K562 (cell line): Measurements from ENCODE around the gene PPRC1. TPM values are rescaled to one million over a fixed set of nuclear protein-coding genes. Genes with fewer than 3 reads are reported as not detected.

Source experiments
- BACH1 ChIP-seq: fragments of 200-800 bp; sonication (Bioruptor generic); IDR thresholded peaks from 2 replicates; pipeline ENCODE4 v1.6.1; 2016; ENCODE audit warnings: missing genetic modification characterization, missing compliant biosample characterization
- CHD2 ChIP-seq: IDR thresholded peaks from 2 replicates; pipeline ENCODE4 v1.6.1; 2011; ENCODE audit warnings: low read depth, low read length
- FOXM1 ChIP-seq, 2 experiments: fragments of 450-650 bp in 1 of 2; sonication (generic) in 1 of 2; formaldehyde crosslinking in 1 of 2; IDR thresholded peaks; 2 replicates each; pipeline versions ENCODE4 v1.6.1 to v1.9.0; 2017 to 2022; ENCODE audit warnings: low read depth in 2 of 2, mild to moderate bottlenecking in 2 of 2, missing genetic modification reagents in 1 of 2, moderate library complexity in 1 of 2
- PRMT5 ChIP-seq: sonication (generic); formaldehyde crosslinking; IDR thresholded peaks from 2 replicates; pipeline ENCODE4 v1.5.0; 2020; ENCODE audit warnings: missing genetic modification reagents
- SMAD2 ChIP-seq: fragments of 150-350 bp; IDR thresholded peaks from 2 replicates; pipeline ENCODE4 v1.6.1; 2014; ENCODE audit warnings: low read depth, mild to moderate bottlenecking, low read length
- TAF7 ChIP-seq: fragments of 450-650 bp; IDR thresholded peaks from 2 replicates; pipeline ENCODE4 v1.6.1; 2016; ENCODE audit warnings: missing genetic modification characterization, missing compliant biosample characterization
- TCFL5 ChIP-seq: fragments of 250-450 bp; sonication (Bioruptor Pico); conservative IDR thresholded peaks from 2 replicates; pipeline ENCODE4 v1.6.1; 2021; ENCODE audit warnings: mild to moderate bottlenecking, moderate library complexity, matching md5 sums
- ZNF140 ChIP-seq: fragments of 250-450 bp; sonication (Bioruptor Pico); IDR thresholded peaks from 2 replicates; pipeline ENCODE4 v1.8.0; 2021; ENCODE audit warnings: moderate library complexity, mild to moderate bottlenecking, inconsistent platforms
- ZNF551 ChIP-seq: fragments of 250-450 bp; sonication (Bioruptor Pico); IDR thresholded peaks from 2 replicates; pipeline ENCODE4 v1.5.0; 2021; ENCODE audit warnings: mild to moderate bottlenecking, moderate library complexity
- ZNF699 ChIP-seq: fragments of 250-450 bp; sonication (Bioruptor Pico); IDR thresholded peaks from 2 replicates; pipeline ENCODE4 v1.8.0; 2021; ENCODE audit warnings: mild to moderate bottlenecking, moderate library complexity; ENCODE audit not compliant: insufficient replicate concordance
- polyA plus RNA-seq, 8 experiments: library from polyadenylated mRNA; depleted of rRNA in 4 of 8; stranded (reverse) in 5 of 8; unstranded in 3 of 8; fragments of >200 nt; fragmentation: Nextera tagmentation in 2 of 8; fragmentation: Illumina TruSeq in 1 of 8; extraction: Ambion mirVana in 2 of 8; extraction: Trizol in 1 of 8; gene quantifications; 2 replicates each; pipeline versions ENCODE4 v1.2.1 to v1.2.3, GENCODE V29; 2011 to 2014; ENCODE audit warnings: inconsistent platforms in 1 of 8, missing spikeins in 1 of 8
- total RNA-seq, 7 experiments: library from RNA; depleted of rRNA in 6 of 7; stranded (reverse); fragments of >200 nt in 6 of 7; fragmentation: Illumina TruSeq in 2 of 7; extraction: Trizol in 2 of 7; gene quantifications; 2 replicates each; pipeline versions ENCODE4 v1.2.1 to v1.2.3, GENCODE V29; 2011 to 2021; ENCODE audit warnings: low replicate concordance in 1 of 7
- TF ChIP-seq, protein P1 (sequence below), 2 experiments: fragments of 450-650 bp; IDR thresholded peaks; 2 replicates each; pipeline ENCODE4 v1.6.1; 2016; ENCODE audit warnings: mild to moderate bottlenecking in 2 of 2, borderline replicate concordance in 1 of 2, low read depth in 1 of 2, moderate library complexity in 1 of 2
- TF ChIP-seq, protein P2 (sequence below): fragments of 150-350 bp; conservative IDR thresholded peaks from 2 replicates; pipeline ENCODE4 v1.6.1; 2014; ENCODE audit warnings: low read length
- TF ChIP-seq, protein P3 (sequence below): fragments of 250-450 bp; sonication (Bioruptor Pico); IDR thresholded peaks from 2 replicates; pipeline ENCODE4 v1.4.0; 2020
- TF ChIP-seq, protein P4 (sequence below): fragments of 250-450 bp; sonication (Bioruptor Pico); IDR thresholded peaks from 2 replicates; pipeline ENCODE4 v1.5.0; 2020; ENCODE audit warnings: mild to moderate bottlenecking

The PPRC1 gene
- total and polyA plus RNA-seq, 9 of the 15 experiments (the other 6 are each of a cell fraction or from before 2014, with no cell fraction given): 8.5 to 47.1 (median 16.2) TPM

DNA sequence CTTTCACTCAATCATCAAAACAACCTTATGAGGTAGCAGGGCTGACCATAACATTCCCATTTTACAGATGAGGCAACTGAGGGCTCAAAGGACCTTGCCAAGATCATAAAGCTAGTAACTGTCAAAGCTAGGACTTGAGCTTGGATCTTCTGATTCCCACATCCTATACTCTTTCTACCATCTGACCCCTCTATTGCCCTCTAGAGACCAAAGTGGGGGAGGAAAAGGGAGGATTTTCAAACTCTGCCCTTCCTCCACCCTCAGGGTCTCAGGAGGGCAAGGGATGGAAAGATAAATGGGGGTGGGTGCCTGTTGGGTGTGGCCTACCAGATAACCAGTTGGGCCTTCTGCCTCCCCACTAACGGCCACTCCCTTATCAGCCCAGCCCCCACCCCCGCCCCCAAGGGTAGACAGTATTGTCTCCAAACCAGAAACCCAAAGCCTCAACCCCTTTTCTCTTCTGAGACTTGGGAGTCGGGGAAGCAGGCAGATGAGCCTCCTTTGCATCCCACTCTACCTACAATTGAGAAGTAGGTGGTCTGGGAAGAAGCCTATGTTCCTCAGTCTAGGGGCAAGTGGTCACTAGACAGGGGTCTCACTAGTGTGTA lies 20.5 kb upstream of the PPRC1 start (continued):
- TF ChIP-seq, protein P1, sequence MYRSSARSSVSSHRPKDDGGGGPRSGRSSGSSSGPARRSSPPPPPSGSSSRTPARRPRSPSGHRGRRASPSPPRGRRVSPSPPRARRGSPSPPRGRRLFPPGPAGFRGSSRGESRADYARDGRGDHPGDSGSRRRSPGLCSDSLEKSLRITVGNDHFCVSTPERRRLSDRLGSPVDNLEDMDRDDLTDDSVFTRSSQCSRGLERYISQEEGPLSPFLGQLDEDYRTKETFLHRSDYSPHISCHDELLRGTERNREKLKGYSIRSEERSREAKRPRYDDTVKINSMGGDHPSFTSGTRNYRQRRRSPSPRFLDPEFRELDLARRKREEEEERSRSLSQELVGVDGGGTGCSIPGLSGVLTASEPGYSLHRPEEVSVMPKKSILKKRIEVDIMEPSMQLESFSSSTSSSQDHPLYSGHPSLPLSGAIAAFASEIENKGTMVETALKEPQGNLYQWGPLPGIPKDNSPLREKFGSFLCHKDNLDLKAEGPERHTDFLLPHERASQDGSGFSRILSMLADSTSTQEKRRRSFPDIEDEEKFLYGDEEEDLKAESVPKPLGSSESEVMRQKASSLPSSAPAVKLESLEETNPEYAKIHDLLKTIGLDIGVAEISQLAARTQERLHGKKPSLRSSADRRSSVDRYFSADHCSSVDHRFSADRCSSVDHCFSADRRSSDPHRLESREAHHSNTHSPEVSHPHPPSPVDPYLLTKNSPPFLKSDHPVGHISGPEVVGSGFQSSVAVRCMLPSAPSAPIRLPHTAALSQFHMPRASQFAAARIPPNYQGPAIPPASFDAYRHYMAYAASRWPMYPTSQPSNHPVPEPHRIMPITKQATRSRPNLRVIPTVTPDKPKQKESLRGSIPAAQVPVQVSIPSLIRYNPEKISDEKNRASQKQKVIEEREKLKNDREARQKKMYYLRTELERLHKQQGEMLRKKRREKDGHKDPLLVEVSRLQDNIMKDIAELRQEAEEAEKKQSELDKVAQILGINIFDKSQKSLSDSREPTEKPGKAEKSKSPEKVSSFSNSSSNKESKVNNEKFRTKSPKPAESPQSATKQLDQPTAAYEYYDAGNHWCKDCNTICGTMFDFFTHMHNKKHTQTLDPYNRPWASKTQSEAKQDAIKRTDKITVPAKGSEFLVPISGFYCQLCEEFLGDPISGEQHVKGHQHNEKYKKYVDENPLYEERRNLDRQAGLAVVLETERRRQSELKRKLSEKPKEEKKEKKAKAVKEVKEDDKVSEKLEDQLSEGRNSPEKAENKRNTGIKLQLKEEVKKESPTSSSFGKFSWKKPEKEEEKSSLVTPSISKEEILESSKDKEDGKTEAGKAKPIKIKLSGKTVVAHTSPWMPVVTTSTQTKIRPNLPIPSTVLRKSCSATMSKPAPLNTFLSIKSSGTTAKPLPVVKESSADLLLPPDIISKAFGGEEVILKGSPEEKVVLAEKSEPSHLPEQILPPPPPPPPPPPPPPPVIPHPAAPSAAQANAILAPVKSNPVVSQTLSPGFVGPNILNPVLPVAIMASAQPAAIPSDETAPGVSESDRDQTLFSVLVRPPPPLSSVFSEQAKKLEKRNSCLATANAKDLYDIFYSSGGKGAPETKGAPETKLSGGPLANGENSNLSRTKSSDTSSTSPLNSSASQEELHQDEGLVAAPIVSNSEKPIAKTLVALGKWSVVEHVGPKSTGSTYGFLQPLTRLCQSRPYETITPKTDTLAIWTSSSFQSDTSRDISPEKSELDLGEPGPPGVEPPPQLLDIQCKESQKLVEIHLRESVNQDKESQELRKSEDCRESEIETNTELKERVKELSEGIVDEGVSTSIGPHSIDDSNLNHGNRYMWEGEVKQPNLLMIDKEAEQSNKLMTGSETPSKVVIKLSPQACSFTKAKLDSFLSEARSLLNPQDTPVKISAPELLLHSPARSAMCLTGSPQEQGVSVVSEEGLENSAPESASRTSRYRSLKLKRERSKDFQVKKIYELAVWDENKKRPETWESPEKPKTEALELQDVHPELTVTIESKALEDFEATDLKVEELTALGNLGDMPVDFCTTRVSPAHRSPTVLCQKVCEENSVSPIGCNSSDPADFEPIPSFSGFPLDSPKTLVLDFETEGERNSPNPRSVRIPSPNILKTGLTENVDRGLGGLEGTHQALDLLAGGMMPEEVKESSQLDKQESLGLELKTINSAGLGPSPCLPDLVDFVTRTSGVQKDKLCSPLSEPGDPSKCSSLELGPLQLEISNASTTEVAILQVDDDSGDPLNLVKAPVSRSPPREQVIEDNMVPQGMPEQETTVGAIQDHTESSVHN (IDR thresholded peaks at IDR 0.05; ENCODE audit: borderline replicate concordance in 1 of 2, low read depth in 1 of 2): no peak
- no peak for TF ChIP-seq ZNF140 (CRISPR knock-in tag)
- TF ChIP-seq FOXM1 (IDR thresholded peaks at IDR 0.05; ENCODE audit: low read depth): 0 out of 2 replicates have a peak, but pooled peaks have one; percentile 58
- TF ChIP-seq FOXM1 (CRISPR knock-in tag; IDR thresholded peaks at IDR 0.05; ENCODE audit: low read depth): no peak
- TF ChIP-seq PRMT5 (CRISPR knock-in tag): no peak
- TF ChIP-seq, protein P2, sequence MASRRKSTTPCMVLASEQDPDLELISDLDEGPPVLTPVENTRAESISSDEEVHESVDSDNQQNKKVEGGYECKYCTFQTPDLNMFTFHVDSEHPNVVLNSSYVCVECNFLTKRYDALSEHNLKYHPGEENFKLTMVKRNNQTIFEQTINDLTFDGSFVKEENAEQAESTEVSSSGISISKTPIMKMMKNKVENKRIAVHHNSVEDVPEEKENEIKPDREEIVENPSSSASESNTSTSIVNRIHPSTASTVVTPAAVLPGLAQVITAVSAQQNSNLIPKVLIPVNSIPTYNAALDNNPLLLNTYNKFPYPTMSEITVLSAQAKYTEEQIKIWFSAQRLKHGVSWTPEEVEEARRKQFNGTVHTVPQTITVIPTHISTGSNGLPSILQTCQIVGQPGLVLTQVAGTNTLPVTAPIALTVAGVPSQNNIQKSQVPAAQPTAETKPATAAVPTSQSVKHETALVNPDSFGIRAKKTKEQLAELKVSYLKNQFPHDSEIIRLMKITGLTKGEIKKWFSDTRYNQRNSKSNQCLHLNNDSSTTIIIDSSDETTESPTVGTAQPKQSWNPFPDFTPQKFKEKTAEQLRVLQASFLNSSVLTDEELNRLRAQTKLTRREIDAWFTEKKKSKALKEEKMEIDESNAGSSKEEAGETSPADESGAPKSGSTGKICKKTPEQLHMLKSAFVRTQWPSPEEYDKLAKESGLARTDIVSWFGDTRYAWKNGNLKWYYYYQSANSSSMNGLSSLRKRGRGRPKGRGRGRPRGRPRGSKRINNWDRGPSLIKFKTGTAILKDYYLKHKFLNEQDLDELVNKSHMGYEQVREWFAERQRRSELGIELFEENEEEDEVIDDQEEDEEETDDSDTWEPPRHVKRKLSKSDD: no peak
- peak; percentile 71 for TF ChIP-seq CHD2
- no peak for TF ChIP-seq TAF7 (tag)
- TF ChIP-seq BACH1: no peak
- no peak for TF ChIP-seq ZNF551 (CRISPR knock-in tag)
- no peak for TF ChIP-seq TCFL5
- no peak for TF ChIP-seq ZNF699 (CRISPR knock-in tag)
- TF ChIP-seq, protein P3, sequence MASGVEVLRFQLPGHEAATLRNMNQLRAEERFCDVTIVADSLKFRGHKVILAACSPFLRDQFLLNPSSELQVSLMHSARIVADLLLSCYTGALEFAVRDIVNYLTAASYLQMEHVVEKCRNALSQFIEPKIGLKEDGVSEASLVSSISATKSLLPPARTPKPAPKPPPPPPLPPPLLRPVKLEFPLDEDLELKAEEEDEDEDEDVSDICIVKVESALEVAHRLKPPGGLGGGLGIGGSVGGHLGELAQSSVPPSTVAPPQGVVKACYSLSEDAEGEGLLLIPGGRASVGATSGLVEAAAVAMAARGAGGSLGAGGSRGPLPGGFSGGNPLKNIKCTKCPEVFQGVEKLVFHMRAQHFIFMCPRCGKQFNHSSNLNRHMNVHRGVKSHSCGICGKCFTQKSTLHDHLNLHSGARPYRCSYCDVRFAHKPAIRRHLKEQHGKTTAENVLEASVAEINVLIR: no peak
- no peak for TF ChIP-seq SMAD2
- TF ChIP-seq, protein P4, sequence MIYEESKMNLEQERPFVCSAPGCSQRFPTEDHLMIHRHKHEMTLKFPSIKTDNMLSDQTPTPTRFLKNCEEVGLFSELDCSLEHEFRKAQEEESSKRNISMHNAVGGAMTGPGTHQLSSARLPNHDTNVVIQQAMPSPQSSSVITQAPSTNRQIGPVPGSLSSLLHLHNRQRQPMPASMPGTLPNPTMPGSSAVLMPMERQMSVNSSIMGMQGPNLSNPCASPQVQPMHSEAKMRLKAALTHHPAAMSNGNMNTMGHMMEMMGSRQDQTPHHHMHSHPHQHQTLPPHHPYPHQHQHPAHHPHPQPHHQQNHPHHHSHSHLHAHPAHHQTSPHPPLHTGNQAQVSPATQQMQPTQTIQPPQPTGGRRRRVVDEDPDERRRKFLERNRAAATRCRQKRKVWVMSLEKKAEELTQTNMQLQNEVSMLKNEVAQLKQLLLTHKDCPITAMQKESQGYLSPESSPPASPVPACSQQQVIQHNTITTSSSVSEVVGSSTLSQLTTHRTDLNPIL (CRISPR knock-in tag): no peak
